Activated naive CD4-positive, alpha-beta T cell treated with anti-CD3 and anti-CD28 coated beads, Interleukin-2, amount 50 U/mL, for 72 hours (primary cell): ENCODE measurements around the gene RAD51B. TPM values are rescaled to one million over a fixed set of nuclear protein-coding genes. Genes with fewer than 3 reads are reported as not detected.
"Not testable (repeated sequence)": the region's sequence is repeated elsewhere in the genome, so short reads cannot be mapped to it uniquely, and the experiment has no call there.

Source experiments
- ATAC-seq, 2 donors: fragments of 150-1000 bp; cut with Tn5 transposase; 2 replicates each; pipeline ENCODE4 v1.10.0; 2021; ENCODE audit warnings: mild to moderate bottlenecking in 2 of 2, moderate library complexity in 2 of 2
- DNase-seq, 2 donors: peaks; one replicate each; pipeline ENCODE4 v3.0.0; 2021 to 2022; ENCODE audit warnings: low spot score in 2 of 2
- H3K27ac Mint-ChIP-seq, 2 donors: one replicate each; pipeline ENCODE4 v1.8.0; 2022; ENCODE audit warnings: mild to moderate bottlenecking in 2 of 2, mixed read lengths in 2 of 2
- H3K36me3 Mint-ChIP-seq, 2 donors: one replicate each; pipeline ENCODE4 v1.8.0; 2022; ENCODE audit warnings: mixed read lengths in 2 of 2
- H3K9me3 Mint-ChIP-seq, 2 donors: one replicate each; pipeline ENCODE4 v1.8.0; 2022; ENCODE audit warnings: mixed read lengths in 2 of 2
- total RNA-seq, 2 donors: library from RNA; stranded (reverse); gene quantifications; one replicate each; pipeline ENCODE4 v1.2.3, GENCODE V29; 2022

Gene RAD51B
- total RNA-seq, 2 donors from 2014 or later, result 36.5 to 53.0 TPM

DNA sequence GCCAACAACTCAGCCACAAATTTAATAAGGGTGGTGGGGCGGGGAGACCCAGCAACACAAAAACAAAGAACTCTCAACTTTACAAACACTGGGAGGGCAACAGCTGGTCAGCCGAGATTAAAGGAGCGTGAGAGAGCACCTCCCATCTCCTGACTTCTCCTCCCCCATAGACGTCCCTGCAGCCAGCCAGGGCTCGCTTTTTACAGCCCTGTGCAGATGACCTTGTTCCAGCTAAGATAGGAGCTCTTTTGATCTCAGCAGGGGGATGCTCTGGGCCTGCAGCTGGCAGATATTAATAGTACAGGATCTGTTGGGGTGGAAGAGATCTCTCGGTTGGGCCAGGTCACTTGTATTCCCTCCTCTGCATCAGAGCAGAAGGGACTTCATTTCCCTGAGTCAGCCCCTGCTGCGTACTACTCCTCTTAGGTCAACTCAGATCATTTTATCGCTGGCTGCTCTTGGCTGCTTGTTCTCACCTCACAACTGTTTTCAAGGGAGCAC, 475.8 kb downstream of the RAD51B start:
- Mint-ChIP-seq H3K27ac (no peak overlapping the region), H3K36me3 (peaks cover 0 to 6% of the 10 kb centered on the region in 2 donors), H3K9me3 (peaks cover 0 to 5% of the 10 kb centered on the region in 2 donors)
- DNase-seq, result no peak
- ATAC-seq, result no peak

DNA sequence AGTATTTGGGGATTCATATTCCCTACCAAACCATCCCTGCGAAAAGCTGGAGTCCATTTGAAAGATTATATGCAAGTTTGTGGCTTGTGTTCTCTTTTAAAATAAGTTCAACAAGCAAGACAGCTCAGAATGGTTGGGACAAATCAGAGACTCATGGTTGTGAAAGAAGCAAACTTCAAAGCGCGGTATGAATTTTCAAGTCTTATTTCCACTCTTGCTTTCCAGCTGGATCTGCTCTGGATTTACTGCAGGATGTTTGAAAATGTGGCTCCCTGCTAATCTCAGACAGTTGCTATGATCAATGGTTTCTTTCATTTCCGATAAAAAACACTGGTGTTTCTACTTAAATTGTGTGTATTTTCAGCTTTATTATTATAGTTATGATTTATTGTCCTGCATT, 477.5 kb downstream of the RAD51B start:
- ATAC-seq (no peak), DNase-seq (no peak)
- H3K36me3 Mint-ChIP-seq, result peaks cover 2 to 17% of the 10 kb centered on the region in 2 donors
- H3K9me3 Mint-ChIP-seq, result peaks cover 1 to 7% of the 10 kb centered on the region in 2 donors
- H3K27ac Mint-ChIP-seq, result no peak overlapping the region

DNA sequence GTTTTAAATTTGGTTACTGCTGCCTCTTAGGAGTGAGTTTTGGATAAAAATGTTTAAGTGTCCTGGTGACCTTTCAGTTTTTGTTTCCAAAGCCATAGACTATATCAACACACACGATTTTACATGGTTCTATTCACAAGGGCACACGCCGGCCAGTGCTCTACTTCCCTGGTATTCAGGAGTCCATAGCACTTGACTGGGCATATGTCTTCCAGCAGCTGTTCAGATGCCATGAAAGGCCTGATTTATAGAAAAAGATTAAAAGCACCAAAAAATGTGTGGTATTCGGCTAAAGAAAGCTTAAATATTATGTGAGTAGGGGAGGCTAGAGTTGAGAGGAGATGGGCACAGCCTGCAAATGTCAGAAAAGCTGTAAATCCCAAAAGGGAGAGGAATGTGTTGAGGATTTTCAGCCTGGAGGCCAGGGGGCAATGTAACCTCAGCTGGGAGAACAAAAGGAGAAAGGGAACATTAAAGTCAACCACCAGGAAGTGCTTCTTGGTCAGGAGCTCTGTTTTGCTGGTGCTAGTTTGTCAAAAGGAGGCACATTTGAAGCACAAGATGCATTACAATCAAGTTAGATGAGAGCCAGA, 478.4 kb downstream of the RAD51B start:
- H3K36me3 Mint-ChIP-seq, result peaks cover 9 to 27% of the 10 kb centered on the region in 2 donors
- no peak for ATAC-seq
- peak overlapping the region in 1 of 2 donors; percentile 60 for H3K27ac Mint-ChIP-seq
- H3K9me3 Mint-ChIP-seq, result peaks cover 5 to 14% of the 10 kb centered on the region in 2 donors
- DNase-seq, result no peak

DNA sequence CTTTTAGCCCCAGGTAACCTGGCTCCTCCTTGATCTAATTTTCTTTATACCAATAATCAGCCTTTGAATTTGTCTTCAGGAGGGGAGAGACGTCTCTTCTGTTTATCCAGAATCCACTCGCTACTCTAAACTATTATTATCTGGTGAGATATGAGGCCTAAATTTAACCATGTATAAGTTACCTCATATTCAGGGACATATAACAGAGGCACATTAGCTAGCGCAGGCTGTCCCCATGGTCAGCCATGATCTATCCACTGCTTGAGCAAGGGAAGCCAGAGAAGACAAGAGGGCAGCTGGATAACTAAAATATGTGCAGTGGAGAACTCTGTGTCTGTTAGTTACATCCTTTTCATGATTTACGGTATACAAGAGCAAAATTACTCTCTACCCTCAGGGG, 481.0 kb downstream of the RAD51B start:
- ATAC-seq (no peak), DNase-seq (no peak)
- peaks cover 5 to 15% of the 10 kb centered on the region in 2 donors for H3K9me3 Mint-ChIP-seq
- peaks cover 10 to 28% of the 10 kb centered on the region in 2 donors for H3K36me3 Mint-ChIP-seq
- H3K27ac Mint-ChIP-seq, result no peak overlapping the region

DNA sequence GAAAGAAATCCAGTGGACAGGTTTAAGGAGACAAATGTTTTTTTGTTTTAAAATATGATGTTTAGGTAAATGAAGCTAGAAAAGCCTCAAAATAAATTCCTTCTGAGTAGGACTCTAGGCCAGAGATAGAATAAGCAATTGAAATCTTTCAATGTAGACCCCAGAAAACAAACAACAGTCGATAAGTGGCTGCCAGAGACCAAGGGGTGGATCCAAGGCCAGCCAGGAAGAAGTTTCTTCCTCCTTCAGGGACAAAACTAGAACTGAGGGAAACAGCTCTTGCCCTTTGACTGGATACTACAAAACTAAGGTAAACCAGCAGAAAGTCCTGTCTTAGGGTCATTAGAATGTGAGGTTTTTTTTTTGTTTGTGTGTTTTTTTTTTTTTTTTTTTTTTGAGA, 481.6 kb downstream of the RAD51B start:
- H3K27ac Mint-ChIP-seq, result no peak overlapping the region
- no peak for ATAC-seq
- no peak for DNase-seq
- H3K36me3 Mint-ChIP-seq, result peaks cover 10 to 28% of the 10 kb centered on the region in 2 donors
- H3K9me3 Mint-ChIP-seq, result peaks cover 5 to 15% of the 10 kb centered on the region in 2 donors

DNA sequence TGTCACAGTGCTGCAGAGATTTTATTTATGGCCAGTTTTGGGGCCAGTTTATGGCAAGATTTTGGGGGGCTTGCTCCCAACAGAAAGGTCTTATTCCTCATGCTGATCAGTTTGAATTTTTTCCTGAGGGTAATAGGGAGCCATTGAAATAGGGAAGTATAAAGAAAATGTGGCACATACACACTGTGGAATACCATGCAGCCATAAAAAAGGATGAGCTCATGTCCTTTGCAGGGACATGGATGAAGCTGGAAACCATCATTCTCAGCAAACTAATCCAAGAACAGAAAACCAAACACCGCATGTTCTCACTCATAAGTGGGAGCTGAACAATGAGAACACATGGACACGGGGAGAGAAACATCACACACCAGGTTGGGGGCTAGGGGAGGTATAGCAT, 483.4 kb downstream of the RAD51B start:
- not testable (repeated sequence) for ATAC-seq, H3K27ac Mint-ChIP-seq, DNase-seq
- Mint-ChIP-seq H3K9me3 (peaks cover 5 to 13% of the 10 kb centered on the region in 2 donors), H3K36me3 (peaks cover 10 to 25% of the 10 kb centered on the region in 2 donors)

DNA sequence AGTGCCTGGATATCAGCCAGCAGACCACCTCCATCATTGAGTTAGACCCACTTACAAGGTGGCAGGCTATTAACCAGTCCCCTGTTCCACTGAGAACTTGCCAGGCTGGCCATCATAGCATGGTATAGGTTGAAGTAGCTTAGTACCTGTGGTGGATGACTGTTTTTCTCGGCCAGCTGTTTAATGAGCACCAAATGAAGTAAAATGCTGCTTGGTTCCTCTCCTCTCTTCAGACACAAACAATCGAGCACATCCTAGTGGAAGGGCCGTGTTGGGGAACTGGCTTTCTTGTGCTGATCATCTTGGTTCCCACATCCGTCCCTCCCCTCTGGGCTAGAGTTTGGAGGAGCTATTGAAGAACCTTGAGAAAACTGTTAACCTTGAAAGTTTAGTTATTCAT, 486.2 kb downstream of the RAD51B start:
- no peak overlapping the region for H3K27ac Mint-ChIP-seq
- ATAC-seq (no peak), DNase-seq (no peak)
- H3K36me3 Mint-ChIP-seq, result peaks cover 10 to 18% of the 10 kb centered on the region in 2 donors
- peaks cover 5 to 10% of the 10 kb centered on the region in 2 donors for H3K9me3 Mint-ChIP-seq

DNA sequence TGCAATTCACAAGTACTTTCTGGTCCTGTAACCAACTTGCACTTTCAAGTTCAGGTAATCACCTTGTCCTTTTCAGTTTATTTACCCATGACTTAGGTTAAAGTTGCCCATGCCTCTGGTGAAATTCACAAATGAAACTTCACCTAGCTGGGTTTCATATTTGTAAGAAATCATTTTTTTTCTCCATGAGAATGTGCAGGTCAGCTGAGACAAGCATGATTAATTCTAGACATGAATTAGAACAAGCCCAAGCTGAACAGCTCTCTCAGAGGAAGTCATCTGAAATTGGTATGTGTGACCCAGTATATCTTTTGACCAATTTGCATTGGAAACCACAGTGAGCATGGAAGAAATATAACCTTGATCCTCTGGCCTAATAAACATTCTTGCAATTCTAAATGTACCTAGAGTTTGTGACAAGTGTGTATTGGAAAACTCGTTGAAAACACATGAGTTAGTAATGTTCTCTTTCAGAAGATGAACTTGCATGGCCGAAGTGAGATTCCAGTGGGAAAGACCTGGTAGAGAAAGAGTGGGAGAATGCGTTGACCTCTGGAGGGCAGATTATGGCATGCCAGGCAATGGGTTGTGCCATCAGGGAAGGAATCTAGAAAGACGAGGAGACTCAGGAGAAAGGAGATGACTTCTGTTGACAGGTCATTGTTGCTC, 486.8 kb downstream of the RAD51B start:
- ATAC-seq, result no peak
- Mint-ChIP-seq H3K9me3 (peaks cover 5 to 10% of the 10 kb centered on the region in 2 donors), H3K27ac (no peak overlapping the region), H3K36me3 (peaks cover 10 to 13% of the 10 kb centered on the region in 2 donors)
- DNase-seq, result no peak

DNA sequence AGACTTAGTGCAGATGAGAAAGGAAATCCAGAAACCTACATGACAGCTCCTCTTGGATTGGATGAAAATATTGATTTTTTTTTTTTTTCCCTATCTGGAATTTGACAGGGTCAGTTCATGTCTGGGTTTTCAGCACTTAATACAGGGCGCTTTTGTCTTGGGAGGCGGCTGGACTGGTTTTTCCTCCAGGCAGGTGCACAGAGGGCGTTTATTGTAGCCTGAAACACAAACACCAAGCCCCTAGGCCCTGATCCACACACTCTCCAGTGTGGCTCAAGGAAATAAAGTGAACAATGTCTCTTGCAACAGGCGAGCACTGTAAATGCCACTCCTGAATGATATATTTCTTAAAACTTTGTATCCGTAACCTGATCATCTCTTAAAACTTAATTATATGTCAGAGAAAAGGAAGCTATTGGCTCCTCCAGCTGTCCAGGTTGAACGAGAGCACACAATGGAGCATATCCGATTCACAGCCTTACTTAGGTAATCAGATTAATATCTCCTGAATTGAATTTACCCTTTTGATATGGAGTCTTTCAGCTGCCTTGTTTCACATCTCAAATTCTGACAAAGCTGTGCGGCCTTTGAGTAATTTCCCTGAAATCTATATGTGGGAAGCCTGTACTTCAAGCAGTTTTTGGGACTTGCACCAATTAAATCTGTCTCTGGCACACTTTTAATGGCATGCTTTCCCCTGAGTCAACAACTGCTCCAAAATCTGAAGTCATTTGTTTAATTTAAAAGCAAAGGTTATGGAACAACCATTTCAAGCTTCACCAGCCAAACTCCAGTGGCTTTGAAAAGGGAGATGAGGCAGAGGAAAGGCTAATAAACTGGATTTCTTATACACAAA, 487.6 kb downstream of the RAD51B start:
- Mint-ChIP-seq H3K27ac (no peak overlapping the region), H3K36me3 (peaks cover 7 to 9% of the 10 kb centered on the region in 2 donors), H3K9me3 (peaks cover 2 to 7% of the 10 kb centered on the region in 2 donors)
- ATAC-seq, result no peak
- no peak for DNase-seq

DNA sequence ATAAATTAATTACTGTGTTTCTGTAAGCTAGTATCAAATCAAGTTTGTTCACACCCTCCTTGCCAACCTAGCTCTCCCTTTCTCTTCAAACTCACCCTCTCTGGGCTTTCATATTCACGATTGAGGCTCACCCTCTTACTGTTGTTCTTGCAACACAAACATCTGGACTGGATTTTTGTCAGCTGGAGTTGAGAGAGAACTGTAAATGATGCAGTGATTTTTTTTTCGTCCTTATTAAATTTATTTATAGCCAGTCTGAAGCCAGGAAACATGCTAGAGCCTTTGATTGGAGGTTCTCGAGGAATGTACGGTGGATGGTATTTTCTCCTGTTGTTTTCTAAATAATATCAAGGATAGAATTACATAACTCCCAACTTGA, 488.2 kb downstream of the RAD51B start:
- ATAC-seq, result no peak
- H3K27ac Mint-ChIP-seq, result no peak overlapping the region
- peaks cover 3 to 4% of the 10 kb centered on the region in 2 donors for H3K36me3 Mint-ChIP-seq

DNA sequence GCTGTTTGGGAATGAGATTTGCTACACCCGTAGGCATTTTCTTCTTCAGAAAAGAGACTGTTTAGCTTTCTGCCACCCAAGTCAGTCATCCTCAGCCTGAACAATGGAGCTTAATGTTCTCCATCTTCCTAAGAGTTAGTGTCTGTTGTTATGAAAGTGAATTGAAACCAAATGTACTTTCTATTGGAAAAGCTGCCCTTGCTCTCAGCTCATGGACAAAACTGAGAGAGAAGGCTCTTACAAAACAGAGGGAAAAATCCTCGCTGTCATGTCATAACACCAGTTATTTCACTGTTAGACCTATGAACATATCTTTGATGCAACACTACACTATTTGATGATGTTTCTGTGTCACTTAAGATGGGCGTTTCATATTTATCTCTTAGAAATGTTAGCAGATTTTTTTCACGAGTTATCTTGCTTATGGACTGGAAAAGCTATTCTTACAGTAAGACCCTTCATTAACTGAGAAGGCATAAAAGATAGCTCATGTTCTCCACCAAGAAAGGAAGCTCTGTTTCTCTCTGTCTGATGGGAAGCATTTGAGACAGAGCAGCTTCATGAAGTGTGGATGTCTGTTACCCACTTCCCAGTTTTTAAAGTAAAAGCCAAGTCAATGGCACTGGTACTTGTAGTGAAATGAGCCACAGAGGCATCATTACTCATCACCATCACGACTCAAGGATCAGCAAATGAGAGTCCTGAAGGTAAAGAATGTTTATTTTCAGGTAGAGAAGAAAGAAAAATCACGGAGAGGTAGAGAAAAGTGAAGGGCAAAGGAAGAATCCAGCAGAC, 489.3 kb downstream of the RAD51B start:
- no peaks in the 10 kb centered on the region for H3K36me3 Mint-ChIP-seq
- H3K27ac Mint-ChIP-seq, result no peak overlapping the region
- DNase-seq (no peak), ATAC-seq (no peak)
- no peaks in the 10 kb centered on the region for H3K9me3 Mint-ChIP-seq

More for the DNA sequence above, 488.2 kb downstream of the RAD51B start:
- DNase-seq, result no peak
- H3K9me3 Mint-ChIP-seq, result peaks cover 0 to 3% of the 10 kb centered on the region in 2 donors

DNA sequence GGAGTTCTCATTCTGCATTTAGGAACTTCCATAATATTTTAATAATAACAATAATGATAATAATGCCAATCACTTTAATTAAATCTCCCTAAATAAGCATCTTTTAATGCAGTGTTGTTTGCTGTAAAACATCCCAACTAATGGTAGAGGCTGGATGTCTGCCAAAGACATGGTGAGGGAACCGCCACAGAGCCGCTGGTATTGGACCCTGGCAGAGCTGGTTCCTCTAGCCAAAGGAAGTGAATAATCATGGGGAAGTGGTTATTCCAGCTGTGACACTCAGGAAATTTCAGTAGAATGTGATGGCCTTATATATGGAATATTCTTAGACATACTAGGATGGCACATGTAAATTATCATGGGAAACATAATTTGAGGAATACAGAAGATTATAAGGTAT, 490.0 kb downstream of the RAD51B start:
- Mint-ChIP-seq H3K27ac (no peak overlapping the region), H3K36me3 (peaks cover 0 to 5% of the 10 kb centered on the region in 2 donors), H3K9me3 (no peaks in the 10 kb centered on the region)
- DNase-seq (no peak), ATAC-seq (no peak)

DNA sequence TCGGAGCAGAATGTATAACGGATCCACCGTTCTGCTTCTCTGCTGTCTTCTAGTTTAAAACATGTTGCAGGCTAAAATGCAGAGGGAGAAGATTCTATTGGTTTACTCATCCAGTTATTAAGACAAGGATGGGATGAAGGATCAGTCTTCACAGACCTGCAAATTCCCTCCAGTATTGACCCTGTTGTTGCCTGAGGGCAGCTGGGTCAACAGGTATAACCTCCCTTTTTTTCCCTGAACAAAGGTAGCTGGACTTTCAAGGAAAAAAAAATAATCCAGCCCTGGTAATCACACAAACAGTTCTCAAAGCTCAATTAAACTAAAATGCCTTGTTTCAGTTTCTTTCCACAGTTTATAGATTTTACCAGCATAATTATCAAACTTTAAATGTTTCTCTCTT, 492.7 kb downstream of the RAD51B start:
- H3K36me3 Mint-ChIP-seq, result peaks cover 1 to 12% of the 10 kb centered on the region in 2 donors
- H3K27ac Mint-ChIP-seq, result peak overlapping the region in 1 of 2 donors; percentile 43
- H3K9me3 Mint-ChIP-seq, result no peaks in the 10 kb centered on the region
- no peak for DNase-seq
- ATAC-seq, result no peak

DNA sequence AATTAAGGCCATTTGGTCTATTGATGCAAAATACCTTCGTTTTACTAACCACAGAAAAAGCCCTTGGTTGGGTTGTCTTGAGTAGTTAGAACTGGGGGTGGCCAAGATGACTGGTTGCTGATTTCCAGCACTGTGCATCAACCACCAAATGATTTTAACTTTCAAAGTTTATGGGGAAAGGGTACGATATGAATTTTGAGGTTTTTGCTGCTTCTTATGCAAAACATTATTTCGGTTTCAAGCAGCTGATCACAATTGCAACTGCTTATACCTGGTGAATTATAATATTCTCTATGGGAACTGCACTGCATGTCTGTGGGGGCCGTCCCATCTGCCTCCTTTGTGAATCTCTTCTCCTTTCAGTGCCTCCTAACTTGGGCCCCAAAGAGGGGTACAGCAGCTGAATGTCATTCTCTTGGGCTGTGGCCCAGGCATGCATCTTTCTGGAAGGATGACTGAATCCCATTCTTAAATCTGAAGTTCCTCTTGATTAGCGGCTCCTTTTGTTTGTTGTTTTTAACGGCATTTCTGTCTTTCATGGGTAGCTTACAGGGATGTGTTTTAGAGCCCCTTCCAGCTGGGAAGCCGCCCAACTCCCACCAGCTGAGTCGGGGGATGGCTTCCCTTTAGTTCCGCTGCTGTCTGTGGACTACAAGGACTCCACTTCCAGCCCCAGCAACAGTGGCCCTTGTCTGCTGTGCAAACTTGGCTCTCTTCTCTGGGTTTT, 493.5 kb downstream of the RAD51B start:
- H3K9me3 Mint-ChIP-seq, result no peaks in the 10 kb centered on the region
- DNase-seq (peak in 1 of 2 donors; percentile 12), ATAC-seq (peak; percentile 96)
- H3K36me3 Mint-ChIP-seq, result peaks cover 4 to 12% of the 10 kb centered on the region in 2 donors
- H3K27ac Mint-ChIP-seq, result peak overlapping the region in 1 of 2 donors; percentile 43

DNA sequence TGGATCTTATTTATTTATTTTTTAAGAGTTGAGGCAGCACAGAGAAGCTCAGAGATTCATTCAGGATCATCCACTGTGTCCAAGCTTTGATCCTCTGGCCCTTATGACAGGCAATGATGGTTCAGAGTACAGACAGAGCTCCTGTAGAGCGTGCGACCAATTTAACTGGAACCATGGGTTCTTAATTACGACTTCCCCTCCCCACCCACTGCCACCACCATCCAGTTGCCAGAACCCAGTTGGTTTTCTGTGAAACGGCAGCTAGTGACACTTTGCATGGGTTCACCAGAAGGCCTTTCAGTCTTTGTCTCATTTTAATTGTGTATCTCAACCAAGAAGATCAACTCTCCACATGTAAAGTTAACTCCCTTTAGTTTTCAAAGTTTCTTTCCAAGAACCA, 495.1 kb downstream of the RAD51B start:
- Mint-ChIP-seq H3K36me3 (peaks cover 4 to 12% of the 10 kb centered on the region in 2 donors), H3K27ac (no peak overlapping the region), H3K9me3 (no peaks in the 10 kb centered on the region)
- no peak for DNase-seq
- no peak for ATAC-seq

DNA sequence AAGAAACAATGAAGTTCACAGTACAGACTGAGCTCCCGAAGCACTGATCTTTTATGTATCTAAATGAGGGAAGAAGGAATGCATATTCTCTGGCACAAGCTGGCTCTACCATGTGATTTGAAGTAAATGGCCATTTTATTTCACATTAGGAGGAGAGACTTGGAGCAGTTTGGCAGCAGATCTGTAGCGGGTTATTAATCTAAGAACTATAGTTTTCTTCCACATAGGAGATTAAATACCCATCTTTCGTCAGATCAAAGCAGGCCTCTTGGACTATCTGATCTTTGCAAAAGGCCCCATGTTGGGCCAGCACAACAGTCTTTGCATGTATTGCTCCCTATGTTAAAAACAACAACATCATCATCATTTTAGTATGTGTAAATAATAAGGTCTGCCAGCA, 495.5 kb downstream of the RAD51B start:
- ATAC-seq, result no peak
- H3K27ac Mint-ChIP-seq, result no peak overlapping the region
- DNase-seq, result no peak
- no peaks in the 10 kb centered on the region for H3K9me3 Mint-ChIP-seq
- peaks cover 4 to 12% of the 10 kb centered on the region in 2 donors for H3K36me3 Mint-ChIP-seq
